ENCODE data around the gene CAB39. TPM values are rescaled to one million over a fixed set of nuclear protein-coding genes. Genes with fewer than 3 reads are reported as not detected.
A peak's percentile ranks its signal among the peaks of the same experiment; 100 is the strongest.

CAB39 gene
- total RNA-seq, 4 donors from 2014 or later, result 47.6 to 80.3 (median 71.8) TPM

DNA sequence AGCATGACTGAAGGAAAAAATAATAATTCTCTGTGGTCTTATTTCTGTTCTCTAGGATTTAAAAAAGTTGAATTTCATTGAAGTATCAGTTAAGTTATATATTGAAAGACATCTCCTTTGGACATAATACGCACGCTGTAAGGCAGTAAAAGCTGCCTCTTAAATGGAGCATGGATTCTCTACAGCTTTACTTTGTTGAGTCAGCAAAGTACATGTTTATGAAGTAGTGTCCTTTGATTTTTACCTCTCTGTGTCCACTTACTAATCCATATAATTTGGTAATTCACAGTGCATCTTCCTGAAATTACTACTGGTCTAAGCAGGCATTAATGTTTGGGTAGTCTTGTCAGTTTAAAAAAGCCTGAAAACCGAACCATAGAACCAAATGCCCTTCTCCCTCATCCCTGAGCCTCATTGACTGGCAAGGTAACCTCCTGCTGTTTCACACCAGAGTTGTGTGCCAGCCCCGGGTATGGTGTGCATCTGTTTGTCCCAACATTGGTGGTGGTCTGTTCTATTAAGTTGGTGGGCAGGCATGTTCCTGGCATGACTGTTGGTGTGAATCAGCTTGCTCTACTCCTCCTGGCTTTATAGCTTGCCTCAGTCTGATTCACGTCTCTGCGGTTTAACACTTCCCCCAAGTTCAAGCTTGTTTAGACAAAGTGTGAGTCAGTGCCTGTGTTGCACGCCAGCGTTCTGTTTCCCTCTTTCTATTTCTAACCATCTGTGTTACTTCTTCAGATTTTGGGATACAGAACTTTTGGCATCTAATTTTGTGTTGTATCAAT, 81.1 kb downstream of the CAB39 start:
- intact Hi-C loops (cut with DNase I), result loop anchor here (10.0 kb wide), 1 partner anchor 179 kb away; no protein-coding TSS in a partner anchor
- peaks cover 30 to 72% (median 51%) of the 10 kb centered on the region in 3 donors for H3K4me1 ChIP-seq
- H3K36me3 ChIP-seq, result peaks cover 0 to 36% (median 0%) of the 10 kb centered on the region in 3 donors
- 21 to 29% methylated on average over 7 to 8 of the region's 8 CpGs for WGBS, 2 donors
- H3K27me3 ChIP-seq, result no peaks in the 10 kb centered on the region
- peak overlapping the region; percentile 75 to 95 (median 88) for H3K27ac ChIP-seq
- TF ChIP-seq, protein P1, sequence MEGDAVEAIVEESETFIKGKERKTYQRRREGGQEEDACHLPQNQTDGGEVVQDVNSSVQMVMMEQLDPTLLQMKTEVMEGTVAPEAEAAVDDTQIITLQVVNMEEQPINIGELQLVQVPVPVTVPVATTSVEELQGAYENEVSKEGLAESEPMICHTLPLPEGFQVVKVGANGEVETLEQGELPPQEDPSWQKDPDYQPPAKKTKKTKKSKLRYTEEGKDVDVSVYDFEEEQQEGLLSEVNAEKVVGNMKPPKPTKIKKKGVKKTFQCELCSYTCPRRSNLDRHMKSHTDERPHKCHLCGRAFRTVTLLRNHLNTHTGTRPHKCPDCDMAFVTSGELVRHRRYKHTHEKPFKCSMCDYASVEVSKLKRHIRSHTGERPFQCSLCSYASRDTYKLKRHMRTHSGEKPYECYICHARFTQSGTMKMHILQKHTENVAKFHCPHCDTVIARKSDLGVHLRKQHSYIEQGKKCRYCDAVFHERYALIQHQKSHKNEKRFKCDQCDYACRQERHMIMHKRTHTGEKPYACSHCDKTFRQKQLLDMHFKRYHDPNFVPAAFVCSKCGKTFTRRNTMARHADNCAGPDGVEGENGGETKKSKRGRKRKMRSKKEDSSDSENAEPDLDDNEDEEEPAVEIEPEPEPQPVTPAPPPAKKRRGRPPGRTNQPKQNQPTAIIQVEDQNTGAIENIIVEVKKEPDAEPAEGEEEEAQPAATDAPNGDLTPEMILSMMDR (IDR thresholded peaks at IDR 0.05), result no peak
- no peak for TF ChIP-seq POLR2A (IDR thresholded peaks at IDR 0.05)
- peak overlapping the region in 3 of 4 donors; percentile 3 to 38 (median 4) for H3K4me3 ChIP-seq
- peaks cover 0 to 10% (median 0%) of the 10 kb centered on the region in 3 donors for H3K9me3 ChIP-seq
- peak; percentile 13 for DNase-seq

GRCh38 chr2:230794497-230794896, 81.9 kb downstream of the CAB39 start:
- H3K27me3 ChIP-seq, result no peaks in the 10 kb centered on the region
- TF ChIP-seq POLR2A (IDR thresholded peaks at IDR 0.05), result no peak
- TF ChIP-seq, protein P1 (IDR thresholded peaks at IDR 0.05), result no peak
- 39 to 44% methylated on average over 7 of the region's 7 CpGs for WGBS, 2 donors
- DNase-seq, result no peak
- H3K27ac ChIP-seq, result peak overlapping the region; percentile 75 to 95 (median 88)
- H3K4me3 ChIP-seq, result peak overlapping the region in 3 of 4 donors; percentile 3 to 38 (median 4)
- H3K9me3 ChIP-seq, result peaks cover 0 to 2% (median 0%) of the 10 kb centered on the region in 3 donors
- intact Hi-C loops (cut with DNase I), result loop anchor here (10.0 kb wide), 1 partner anchor 180 kb away; no protein-coding TSS in a partner anchor
- peaks cover 30 to 73% (median 51%) of the 10 kb centered on the region in 3 donors for H3K4me1 ChIP-seq
- peaks cover 0 to 35% (median 0%) of the 10 kb centered on the region in 3 donors for H3K36me3 ChIP-seq

GRCh38 chr2:230795856-230796255, 83.2 kb downstream of the CAB39 start:
- peaks cover 0 to 35% (median 2%) of the 10 kb centered on the region in 3 donors for H3K36me3 ChIP-seq
- peak overlapping the region; percentile 63 to 91 (median 80) for H3K27ac ChIP-seq
- DNase-seq, result no peak
- H3K4me3 ChIP-seq, result no peak overlapping the region
- no peaks in the 10 kb centered on the region for H3K9me3 ChIP-seq
- intact Hi-C loops (cut with DNase I), result loop anchor here (5.0 to 10.0 kb wide), 2 partner anchors 84 to 181 kb away; partner anchors contain the start of gene CAB39
- H3K27me3 ChIP-seq, result no peaks in the 10 kb centered on the region
- H3K4me1 ChIP-seq, result peaks cover 30 to 73% (median 51%) of the 10 kb centered on the region in 3 donors
- 73 to 82% methylated on average over 4 of the region's 4 CpGs for WGBS, 2 donors
- TF ChIP-seq, protein P1 (IDR thresholded peaks at IDR 0.05), result no peak
- no peak for TF ChIP-seq POLR2A (IDR thresholded peaks at IDR 0.05)

DNA sequence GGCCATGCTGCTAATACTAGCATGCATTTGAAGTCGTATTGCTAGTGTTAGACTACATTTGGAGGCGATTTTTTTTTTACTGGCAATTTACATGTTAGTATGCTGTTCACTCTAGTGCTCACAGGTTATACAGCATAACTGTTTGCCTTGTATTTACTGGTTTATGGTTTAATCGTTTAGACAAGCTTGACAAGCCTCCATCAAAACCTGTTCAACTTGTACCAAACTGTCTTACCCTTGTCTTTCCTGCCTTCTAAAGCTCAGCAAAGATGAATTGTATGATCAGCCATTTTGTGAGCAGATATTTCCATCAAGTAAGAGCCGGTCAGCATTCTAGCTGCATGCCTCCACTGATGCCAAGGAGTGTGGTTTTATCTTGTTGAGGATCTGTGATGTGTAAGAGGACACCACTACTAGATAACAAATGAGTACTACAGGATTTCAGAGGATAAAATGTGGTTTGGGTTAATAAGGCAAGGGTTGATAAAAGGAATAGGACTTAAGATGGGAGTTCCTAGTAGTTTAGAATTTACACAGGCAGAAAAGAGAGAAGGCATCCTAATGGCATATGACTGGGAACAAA, 83.7 kb downstream of the CAB39 start:
- 40 to 53% methylated on average over 4 of the region's 4 CpGs for WGBS, 2 donors
- H3K27me3 ChIP-seq, result no peaks in the 10 kb centered on the region
- H3K9me3 ChIP-seq, result no peaks in the 10 kb centered on the region
- H3K4me1 ChIP-seq, result peaks cover 30 to 73% (median 51%) of the 10 kb centered on the region in 3 donors
- H3K27ac ChIP-seq, result peak overlapping the region; percentile 63 to 91 (median 80)
- no peak for DNase-seq
- no peak overlapping the region for H3K4me3 ChIP-seq
- peaks cover 0 to 35% (median 5%) of the 10 kb centered on the region in 3 donors for H3K36me3 ChIP-seq
- intact Hi-C loops (cut with DNase I), result loop anchor here (5.0 to 10.0 kb wide), 2 partner anchors 84 to 182 kb away; partner anchors contain the start of gene CAB39
- TF ChIP-seq, protein P1 (IDR thresholded peaks at IDR 0.05), result no peak
- no peak for TF ChIP-seq POLR2A (IDR thresholded peaks at IDR 0.05)
